Placental epithelial cell (primary cell): Measurements from ENCODE around the gene NIPSNAP3A. TPM values are rescaled to one million over a fixed set of nuclear protein-coding genes. Genes with fewer than 3 reads are reported as not detected.

Source experiments
- total RNA-seq: library from RNA; depleted of rRNA; stranded (reverse); fragments of >200 nt; gene quantifications from 2 replicates; pipeline ENCODE4 v1.2.3, GENCODE V29; 2012

NIPSNAP3A gene
- 24.3 and 49.5 TPM in 2 replicates for total RNA-seq

GRCh38 chr9:104747565-104748358, at the start of gene NIPSNAP3A:
TSS of gene NIPSNAP3A (plus strand) at chr9:104747683. CDS start at chr9:104747793, 110 bp downstream.

Other genes with a start within 250 kb of the NIPSNAP3A start
- not detected in 2 replicates for gene OR13F1, start 243.4 kb upstream of the NIPSNAP3A start, total RNA-seq
- gene OR13C4, start 220.5 kb upstream of the NIPSNAP3A start, total RNA-seq = not detected in 2 replicates
- gene OR13C3, start 210.8 kb upstream of the NIPSNAP3A start, total RNA-seq = not detected in 2 replicates
- gene OR13C8, start 178.5 kb upstream of the NIPSNAP3A start, total RNA-seq = not detected in 2 replicates
- gene OR13C5, start 148.3 kb upstream of the NIPSNAP3A start, total RNA-seq = not detected in 2 replicates
- gene OR13C2, start 142.1 kb upstream of the NIPSNAP3A start, total RNA-seq = not detected in 2 replicates
- gene OR13C9, start 129.5 kb upstream of the NIPSNAP3A start, total RNA-seq = not detected in 2 replicates
- gene OR13D1, start 53.2 kb upstream of the NIPSNAP3A start, total RNA-seq = not detected in 2 replicates
- 0.39 and 0.65 TPM in 2 replicates for gene NIPSNAP3B, start 16.4 kb downstream of the NIPSNAP3A start, total RNA-seq
- gene ABCA1, start 180.5 kb downstream of the NIPSNAP3A start, total RNA-seq = 62.8 and 73.0 TPM in 2 replicates